SK-N-SH (cell line): ENCODE data around the gene GFPT2. TPM values are rescaled to one million over a fixed set of nuclear protein-coding genes. Genes with fewer than 3 reads are reported as not detected.
A peak's percentile ranks its signal among the peaks of the same experiment; 100 is the strongest.

ENCODE experiments used
- CTCF ChIA-PET: fragments of 300-600, 350-600 bp; formaldehyde crosslinking; extraction: SDS; loops from one replicate; lab custom pipeline; 2021; lab: Yijun Ruan, JAX
- POLR2A ChIA-PET: fragments of 350-600 bp; sonication (Branson Sonifier 250); formaldehyde crosslinking; extraction: SDS; loops from one replicate; lab custom pipeline; 2020; ENCODE audit warnings: antibody characterized with exemption, inconsistent platforms; lab: Yijun Ruan, JAX
- DNase-seq: peaks from one replicate; pipeline ENCODE4 v3.0.0; 2012
- H2AFZ ChIP-seq: fragments of 200-600 bp; sonication (generic); 2 replicates; pipeline ENCODE4 v1.8.1; 2016; ENCODE audit warnings: antibody characterized with exemption, mild to moderate bottlenecking, low read depth
- H3F3A ChIP-seq: fragments of 200-600 bp; sonication (generic); replicated peaks from 2 replicates; pipeline ENCODE3; 2016; ENCODE audit warnings: antibody characterized with exemption, mild to moderate bottlenecking; ENCODE audit not compliant: insufficient read depth
- H3K27ac ChIP-seq, 2 experiments: fragments of 200-500 bp in 1 of 2; fragments of 200-600 bp in 1 of 2; sonication (Bioruptor generic) in 1 of 2; sonication (generic), shearing (Covaris generic) in 1 of 2; 2 replicates each; pipeline versions ENCODE4 v1.5.1 to v1.6.1; 2014 to 2016; ENCODE audit warnings: low read depth in 2 of 2, inconsistent platforms in 1 of 2, low read length in 1 of 2, mild to moderate bottlenecking in 1 of 2, mixed read lengths in 1 of 2
- H3K27me3 ChIP-seq: fragments of 200-600 bp; sonication (generic), shearing (Covaris generic); 2 replicates; pipeline ENCODE4 v1.6.1; 2016; ENCODE audit warnings: mixed run types; ENCODE audit not compliant: insufficient read depth
- H3K36me3 ChIP-seq, 2 experiments: fragments of 200-500 bp in 1 of 2; fragments of 200-600 bp in 1 of 2; sonication (Bioruptor generic) in 1 of 2; sonication (generic) in 1 of 2; replicated peaks in 1 of 2; 2 replicates each; pipeline versions ENCODE3 to v1.5.1; 2014 to 2016; ENCODE audit warnings: low read length in 1 of 2, mild to moderate bottlenecking in 1 of 2; ENCODE audit not compliant: insufficient read depth in 2 of 2, control insufficient read depth in 1 of 2
- H3K4me1 ChIP-seq, 2 experiments: fragments of 200-500 bp in 1 of 2; fragments of 200-600 bp in 1 of 2; sonication (Bioruptor generic) in 1 of 2; sonication (generic), shearing (Covaris generic) in 1 of 2; 2 replicates each; pipeline versions ENCODE4 v1.5.1 to v1.6.1; 2014 to 2016; ENCODE audit warnings: low read depth in 1 of 2, low read length in 1 of 2, mixed run types in 1 of 2; ENCODE audit not compliant: insufficient read depth in 2 of 2, control insufficient read depth in 1 of 2
- H3K4me2 ChIP-seq: fragments of 200-600 bp; sonication (generic), shearing (Covaris generic); 2 replicates; pipeline ENCODE4 v1.6.1; 2017; ENCODE audit warnings: mixed run types
- H3K4me3 ChIP-seq, 2 experiments: fragments of 200-500 bp in 1 of 2; fragments of 200-600 bp in 1 of 2; sonication (Bioruptor generic) in 1 of 2; sonication (generic), shearing (Covaris generic) in 1 of 2; 2 replicates each; pipeline versions ENCODE4 v1.5.1 to v1.8.1; 2014 to 2016; ENCODE audit warnings: low read depth in 2 of 2, inconsistent platforms in 1 of 2, low read length in 1 of 2, mild to moderate bottlenecking in 1 of 2, mixed read lengths in 1 of 2, moderate library complexity in 1 of 2
- H3K79me2 ChIP-seq: fragments of 200-600 bp; sonication (generic); 2 replicates; pipeline ENCODE4 v1.8.1; 2017; ENCODE audit warnings: mild to moderate bottlenecking; ENCODE audit not compliant: insufficient read depth
- H3K9ac ChIP-seq: fragments of 200-600 bp; sonication (generic); 2 replicates; pipeline ENCODE4 v1.6.1; 2017; ENCODE audit warnings: mixed run types
- H3K9me2 ChIP-seq: fragments of 200-600 bp; sonication (generic); 2 replicates; pipeline ENCODE4 v1.6.1; 2017; ENCODE audit warnings: mixed run types
- H3K9me3 ChIP-seq: fragments of 200-600 bp; sonication (generic); 2 replicates; pipeline ENCODE4 v1.6.1; 2017; ENCODE audit warnings: mixed run types, mild to moderate bottlenecking, moderate library complexity
- H4K20me1 ChIP-seq: fragments of 200-600 bp; sonication (generic); 2 replicates; pipeline ENCODE4 v1.6.1; 2017; ENCODE audit warnings: mild to moderate bottlenecking, mixed run types; ENCODE audit not compliant: insufficient read depth
- ELF1 ChIP-seq: IDR thresholded peaks from 2 replicates; pipeline ENCODE4 v1.4.0; 2012
- FOXJ3 ChIP-seq: sonication (generic); formaldehyde crosslinking; IDR thresholded peaks from 2 replicates; pipeline ENCODE4 v1.5.1; 2020; ENCODE audit warnings: mild to moderate bottlenecking, missing genetic modification reagents
- FOXM1 ChIP-seq: IDR thresholded peaks from 2 replicates; pipeline ENCODE4 v1.4.0; 2012; ENCODE audit warnings: low read depth, mild to moderate bottlenecking
- GABPA ChIP-seq: IDR thresholded peaks from 2 replicates; pipeline ENCODE4 v1.4.0; 2012; ENCODE audit warnings: low read depth, mild to moderate bottlenecking
- GATA2 ChIP-seq: sonication (generic); formaldehyde crosslinking; IDR thresholded peaks from 2 replicates; pipeline ENCODE4 v1.5.0; 2020; ENCODE audit warnings: mild to moderate bottlenecking, missing genetic modification reagents
- NFIC ChIP-seq: IDR thresholded peaks from 2 replicates; pipeline ENCODE4 v1.4.0; 2012; ENCODE audit warnings: borderline replicate concordance
- NRF1 ChIP-seq: IDR thresholded peaks from 2 replicates; pipeline ENCODE4 v1.6.1; 2012; ENCODE audit warnings: low read depth, mild to moderate bottlenecking, low read length
- RAD21 ChIP-seq: IDR thresholded peaks from 2 replicates; pipeline ENCODE4 v1.6.1; 2012; ENCODE audit warnings: mild to moderate bottlenecking, low read length
- RCOR1 ChIP-seq: fragments of 150-350 bp; IDR thresholded peaks from 2 replicates; pipeline ENCODE4 v1.6.1; 2017; ENCODE audit warnings: antibody characterized with exemption, low read length
- RFX5 ChIP-seq: IDR thresholded peaks from 2 replicates; pipeline ENCODE4 v1.6.1; 2012; ENCODE audit warnings: mild to moderate bottlenecking, improper control_type of control experiment, low read length
- SIN3A ChIP-seq: IDR thresholded peaks from 2 replicates; pipeline ENCODE4 v1.6.1; 2012; ENCODE audit warnings: low read depth, mild to moderate bottlenecking, low read length, moderate library complexity, borderline replicate concordance
- WGBS: methylation state at CpG from one replicate; pipeline ENCODE4 v1.1.6; 2017; ENCODE audit warnings: low lambda C conversion rate; 5-methylcytosine and 5-hydroxymethylcytosine counted together
- polyA plus RNA-seq, 3 experiments: library from polyadenylated mRNA; depleted of rRNA; stranded (reverse); fragments of >200 nt; gene quantifications; 2 replicates each; pipeline ENCODE4 v1.2.3, GENCODE V29; 2012
- TF ChIP-seq, protein P1 (sequence below): IDR thresholded peaks from 2 replicates; pipeline ENCODE4; 2012
- TF ChIP-seq, protein P2 (sequence below): IDR thresholded peaks from 2 replicates; pipeline ENCODE4 v1.4.0; 2012; ENCODE audit warnings: low read depth
- TF ChIP-seq, protein P3 (sequence below): IDR thresholded peaks from 2 replicates; pipeline ENCODE4 v1.4.0; 2012; ENCODE audit warnings: low read depth, borderline replicate concordance
- TF ChIP-seq, protein P4 (sequence below): fragments of 150-350 bp; IDR thresholded peaks from 2 replicates; pipeline ENCODE4 v1.6.1; 2017; ENCODE audit warnings: antibody characterized with exemption, low read length, low read depth, borderline replicate concordance

GFPT2 gene
- polyA plus RNA-seq, 1 of the 3 experiments (the other 2 are of a cell fraction) = 8.1 TPM

DNA sequence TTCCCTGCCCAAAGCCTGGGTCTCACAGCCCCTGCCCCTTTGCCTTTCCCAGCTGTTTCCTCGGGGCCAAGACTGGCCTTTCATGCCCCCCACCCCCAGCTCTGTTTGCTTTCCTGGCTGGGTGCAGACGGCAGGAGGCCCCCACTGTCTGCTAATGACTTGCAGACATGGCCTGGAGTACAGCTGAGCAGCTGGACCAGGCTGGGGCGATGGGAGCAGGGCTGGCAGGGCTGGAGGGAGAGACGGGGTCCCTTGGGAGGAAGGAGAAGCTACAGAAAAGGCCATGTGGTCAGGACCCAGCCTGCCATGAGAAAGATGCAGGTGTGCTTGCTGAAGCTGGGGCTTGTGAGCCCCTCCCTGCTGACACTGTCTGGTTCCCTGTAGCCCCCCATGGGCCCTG lies 28.3 kb upstream of the GFPT2 start:
- Histone ChIP-seq H3K27ac (peak overlapping the region in 1 of 2 experiments; percentile 71; a peak in 2 of 4 replicates), H3K27me3 (no peaks in the 10 kb centered on the region), H3K4me1 (peaks cover 0 to 14% of the 10 kb centered on the region in 2 experiments; a peak in 1 of 4 replicates), H3K4me2 (no peak overlapping the region), H3K4me3 (no peak overlapping the region), H3K36me3 (no peaks in the 10 kb centered on the region), H3K9me3 (no peaks in the 10 kb centered on the region), H3K9ac (no peak overlapping the region)
- DNase-seq = peak; percentile 73
- POLR2A ChIA-PET = no interaction called here
- 3% methylated on average over 3 of the region's 4 CpGs for WGBS
- TF ChIP-seq, protein P1, sequence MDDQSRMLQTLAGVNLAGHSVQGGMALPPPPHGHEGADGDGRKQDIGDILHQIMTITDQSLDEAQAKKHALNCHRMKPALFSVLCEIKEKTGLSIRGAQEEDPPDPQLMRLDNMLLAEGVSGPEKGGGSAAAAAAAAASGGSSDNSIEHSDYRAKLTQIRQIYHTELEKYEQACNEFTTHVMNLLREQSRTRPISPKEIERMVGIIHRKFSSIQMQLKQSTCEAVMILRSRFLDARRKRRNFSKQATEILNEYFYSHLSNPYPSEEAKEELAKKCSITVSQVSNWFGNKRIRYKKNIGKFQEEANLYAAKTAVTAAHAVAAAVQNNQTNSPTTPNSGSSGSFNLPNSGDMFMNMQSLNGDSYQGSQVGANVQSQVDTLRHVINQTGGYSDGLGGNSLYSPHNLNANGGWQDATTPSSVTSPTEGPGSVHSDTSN = no peak
- TF ChIP-seq RAD21 = 0 out of 2 replicates have a peak, but pooled peaks have one; percentile 10
- TF ChIP-seq, all 33 proteins: peak for 1
- Histone ChIP-seq H3K9me2 (no peaks in the 10 kb centered on the region), H2AFZ (no peak overlapping the region), H3F3A (no peaks in the 10 kb centered on the region), H3K79me2 (no peaks in the 10 kb centered on the region), H4K20me1 (no peaks in the 10 kb centered on the region)
- CTCF ChIA-PET = interaction anchor here (1.1 to 1.3 kb wide), 2 partner anchors 53 to 90 kb away, joined by 4 to 5 read pairs; no protein-coding TSS in a partner anchor

DNA sequence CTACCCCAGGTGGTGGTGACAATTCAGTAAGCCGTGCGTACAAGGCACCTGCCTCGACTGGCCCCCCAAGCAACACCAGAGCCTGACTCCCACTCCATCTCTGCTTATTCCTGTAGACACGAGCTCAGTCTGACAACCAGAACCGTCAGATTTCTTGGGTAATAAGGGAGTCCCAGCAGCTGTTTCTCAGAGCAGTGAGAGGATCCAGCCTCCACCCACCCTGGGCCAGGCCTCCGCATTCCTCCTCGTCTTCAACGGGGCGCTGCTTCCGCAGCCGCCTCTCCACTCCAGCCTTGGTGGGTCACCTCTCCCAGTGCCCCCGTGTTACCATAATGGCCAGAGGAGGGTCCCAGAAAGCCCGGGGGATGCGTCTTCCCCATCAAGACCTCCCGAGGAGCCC lies 27.7 kb upstream of the GFPT2 start:
- TF ChIP-seq, protein P2, sequence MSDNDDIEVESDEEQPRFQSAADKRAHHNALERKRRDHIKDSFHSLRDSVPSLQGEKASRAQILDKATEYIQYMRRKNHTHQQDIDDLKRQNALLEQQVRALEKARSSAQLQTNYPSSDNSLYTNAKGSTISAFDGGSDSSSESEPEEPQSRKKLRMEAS = no peak
- TF ChIP-seq FOXJ3 (CRISPR knock-in tag) (no peak), RAD21 (no peak), NRF1 (no peak), GATA2 (CRISPR knock-in tag) (no peak), RCOR1 (no peak), NFIC (no peak), FOXM1 (no peak), RFX5 (no peak), GABPA (no peak), SIN3A (no peak), ELF1 (no peak)
- TF ChIP-seq, protein P3, sequence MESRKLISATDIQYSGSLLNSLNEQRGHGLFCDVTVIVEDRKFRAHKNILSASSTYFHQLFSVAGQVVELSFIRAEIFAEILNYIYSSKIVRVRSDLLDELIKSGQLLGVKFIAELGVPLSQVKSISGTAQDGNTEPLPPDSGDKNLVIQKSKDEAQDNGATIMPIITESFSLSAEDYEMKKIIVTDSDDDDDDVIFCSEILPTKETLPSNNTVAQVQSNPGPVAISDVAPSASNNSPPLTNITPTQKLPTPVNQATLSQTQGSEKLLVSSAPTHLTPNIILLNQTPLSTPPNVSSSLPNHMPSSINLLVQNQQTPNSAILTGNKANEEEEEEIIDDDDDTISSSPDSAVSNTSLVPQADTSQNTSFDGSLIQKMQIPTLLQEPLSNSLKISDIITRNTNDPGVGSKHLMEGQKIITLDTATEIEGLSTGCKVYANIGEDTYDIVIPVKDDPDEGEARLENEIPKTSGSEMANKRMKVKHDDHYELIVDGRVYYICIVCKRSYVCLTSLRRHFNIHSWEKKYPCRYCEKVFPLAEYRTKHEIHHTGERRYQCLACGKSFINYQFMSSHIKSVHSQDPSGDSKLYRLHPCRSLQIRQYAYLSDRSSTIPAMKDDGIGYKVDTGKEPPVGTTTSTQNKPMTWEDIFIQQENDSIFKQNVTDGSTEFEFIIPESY = no peak
- TF ChIP-seq, protein P1 = no peak
- TF ChIP-seq, protein P4, sequence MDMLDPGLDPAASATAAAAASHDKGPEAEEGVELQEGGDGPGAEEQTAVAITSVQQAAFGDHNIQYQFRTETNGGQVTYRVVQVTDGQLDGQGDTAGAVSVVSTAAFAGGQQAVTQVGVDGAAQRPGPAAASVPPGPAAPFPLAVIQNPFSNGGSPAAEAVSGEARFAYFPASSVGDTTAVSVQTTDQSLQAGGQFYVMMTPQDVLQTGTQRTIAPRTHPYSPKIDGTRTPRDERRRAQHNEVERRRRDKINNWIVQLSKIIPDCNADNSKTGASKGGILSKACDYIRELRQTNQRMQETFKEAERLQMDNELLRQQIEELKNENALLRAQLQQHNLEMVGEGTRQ = no peak
- Histone ChIP-seq H3K4me3 (no peak overlapping the region), H3K9me2 (no peaks in the 10 kb centered on the region), H3K4me2 (no peak overlapping the region), H3K79me2 (no peaks in the 10 kb centered on the region), H3K27me3 (no peaks in the 10 kb centered on the region), H3K27ac (peak overlapping the region in 1 of 2 experiments; percentile 61; a peak in 1 of 4 replicates), H3K36me3 (no peaks in the 10 kb centered on the region), H4K20me1 (no peaks in the 10 kb centered on the region), H2AFZ (no peak overlapping the region), H3K9ac (no peak overlapping the region), H3K4me1 (peaks cover 0 to 17% of the 10 kb centered on the region in 2 experiments; a peak in 1 of 4 replicates), H3K9me3 (no peaks in the 10 kb centered on the region), H3F3A (no peaks in the 10 kb centered on the region)
- POLR2A ChIA-PET = no interaction called here
- CTCF ChIA-PET = interaction anchor here (1.1 kb wide), 1 partner anchor 90 kb away, joined by 5 read pairs; no protein-coding TSS in a partner anchor
- DNase-seq = no peak
- 65% methylated on average over 15 of the region's 15 CpGs for WGBS
